ENCODE results near the gene SPATC1L.
"Not testable (repeated sequence)": the region's sequence is repeated elsewhere in the genome, so short reads cannot be mapped to it uniquely, and the experiment has no call there.

The SPATC1L gene

DNA sequence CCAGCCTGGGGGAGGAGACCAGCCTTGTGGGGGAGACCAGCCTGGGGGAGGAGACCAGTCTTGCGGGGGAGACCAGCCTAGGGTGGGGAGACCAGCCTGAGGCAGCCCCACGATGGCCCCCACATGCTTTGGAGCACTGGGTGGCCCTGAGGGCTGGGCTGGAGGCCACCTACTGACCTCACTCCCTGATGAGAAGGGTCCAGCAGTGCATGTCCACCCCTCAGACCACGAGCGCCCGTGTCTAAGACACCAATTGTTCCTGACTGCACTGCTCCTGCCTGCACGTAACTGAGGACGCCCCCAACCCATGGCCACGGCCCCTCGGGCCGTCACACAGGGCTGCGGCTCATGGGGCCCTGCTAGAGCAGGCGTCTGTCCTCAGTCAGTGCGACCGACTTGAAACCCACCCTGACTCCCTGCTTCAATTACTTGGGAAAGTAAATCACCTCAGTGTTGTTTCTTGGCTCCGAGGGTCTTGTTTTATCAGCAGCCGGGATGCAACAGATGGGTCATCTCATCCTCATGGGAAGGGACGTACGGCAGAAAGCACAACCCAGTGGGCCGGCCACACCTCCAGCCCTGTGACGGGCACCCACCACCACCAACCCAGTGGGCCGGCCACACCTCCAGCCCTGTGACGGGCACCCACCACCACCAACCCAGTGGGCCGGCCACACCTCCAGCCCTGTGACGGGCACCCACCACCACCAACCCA lies at the start of gene SPATC1L:
TSS of gene SPATC1L (minus strand) at position 550 of the 715 bp plus-strand sequence. CDS start 1,643 bp downstream, outside the sequence.
- peak; percentile 33 for DNase-seq (ENCODE audit: low spot score)

DNA sequence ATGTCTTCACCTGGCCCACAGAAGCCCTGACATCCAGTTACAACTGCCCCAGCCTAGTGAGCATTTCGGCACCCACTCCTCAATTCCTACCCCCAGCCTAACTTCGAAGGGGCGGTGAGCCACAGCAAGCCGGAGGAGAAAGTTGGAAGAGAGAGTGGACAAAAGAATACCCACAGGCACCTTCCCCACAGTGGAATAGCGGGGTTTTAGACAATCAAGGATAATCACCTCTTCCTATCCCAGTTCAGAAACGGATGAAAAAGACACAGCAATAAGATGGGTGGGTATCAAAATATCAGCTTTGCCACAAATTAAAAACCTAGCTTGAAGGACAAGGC lies 45.6 kb upstream of the SPATC1L start:
- no peak for DNase-seq (ENCODE audit: low spot score)

DNA sequence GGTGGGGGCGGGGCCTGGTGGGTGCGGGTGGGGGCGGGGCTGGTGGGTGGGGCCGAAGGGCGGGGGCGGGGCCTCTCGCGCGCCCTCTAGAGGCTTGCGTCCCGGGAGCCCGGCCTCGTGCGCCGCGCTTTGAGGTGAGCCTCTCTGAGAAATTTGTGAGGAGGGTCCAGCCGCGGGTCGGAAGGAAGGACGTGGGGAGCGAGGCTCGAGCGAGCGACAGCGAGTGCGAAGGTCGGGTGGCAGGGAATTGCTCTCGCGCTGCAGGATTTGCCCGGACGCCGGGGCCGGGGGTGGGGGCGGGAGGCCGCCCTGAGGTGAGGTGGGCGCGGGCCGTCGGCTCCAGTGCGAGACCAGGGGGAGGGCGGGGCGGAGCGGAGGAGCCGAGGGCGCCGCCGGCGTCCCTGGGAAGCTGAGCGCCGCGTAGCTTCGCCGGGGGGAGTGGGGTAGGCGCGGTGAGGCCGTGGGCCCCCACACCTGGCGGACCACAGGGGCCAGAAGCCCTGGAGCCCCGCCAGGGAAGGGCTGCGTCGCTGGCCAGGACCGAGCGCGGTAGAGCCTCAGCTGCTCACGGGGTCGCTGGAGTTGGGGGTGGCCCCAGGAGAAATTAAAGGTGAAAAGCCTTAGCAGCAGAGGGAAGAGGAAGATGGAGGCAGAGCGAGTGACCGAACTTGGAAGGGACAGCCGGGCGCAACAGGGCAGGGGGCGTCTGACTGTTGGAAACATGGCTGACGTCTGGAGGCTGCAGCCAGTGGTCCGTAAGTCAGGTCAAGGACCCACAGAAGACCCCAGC lies 45.1 kb upstream of the SPATC1L start:
- DNase-seq (ENCODE audit: low spot score) = no peak

DNA sequence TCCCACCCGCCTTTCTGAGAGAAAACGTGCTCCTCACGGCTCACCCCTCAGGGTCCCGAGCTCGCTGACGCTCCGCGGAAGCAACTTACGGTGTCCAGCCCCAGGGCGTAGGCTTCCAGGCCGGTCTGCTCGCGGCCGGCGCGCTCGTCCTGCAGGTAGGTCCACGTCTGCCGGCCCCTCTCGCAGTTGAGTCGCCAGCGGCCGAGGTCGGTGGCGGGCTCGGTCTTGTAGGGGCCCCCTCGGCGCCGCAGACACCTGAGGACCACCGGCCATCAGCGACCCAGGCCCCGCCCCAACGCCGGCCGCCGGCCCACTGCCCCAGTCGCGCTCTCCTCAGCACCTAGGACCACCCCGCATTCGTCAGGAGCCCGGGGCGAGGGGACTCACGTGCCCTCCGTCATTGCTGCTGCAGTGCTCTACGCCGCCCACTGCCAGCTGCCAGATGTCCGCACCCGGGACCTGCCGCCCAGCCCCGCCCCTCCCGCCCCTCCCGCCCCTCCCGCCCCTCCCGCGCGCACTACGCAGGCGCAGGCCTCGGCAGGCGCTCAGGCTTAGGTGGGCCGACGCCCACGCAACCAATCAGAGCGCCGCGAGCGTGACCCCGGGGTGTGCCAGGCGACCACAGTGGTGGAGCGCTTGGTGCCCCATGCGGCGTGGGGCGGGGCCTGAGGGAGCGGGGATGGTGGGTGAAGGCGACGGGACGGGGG lies 44.2 kb upstream of the SPATC1L start, which contains the start of gene LSS:
TSS of gene LSS (minus strand) at position 430 of the 707 bp plus-strand sequence. CDS start at position 401, 29 bp downstream.
- peak; percentile 98 for DNase-seq (ENCODE audit: low spot score)

DNA sequence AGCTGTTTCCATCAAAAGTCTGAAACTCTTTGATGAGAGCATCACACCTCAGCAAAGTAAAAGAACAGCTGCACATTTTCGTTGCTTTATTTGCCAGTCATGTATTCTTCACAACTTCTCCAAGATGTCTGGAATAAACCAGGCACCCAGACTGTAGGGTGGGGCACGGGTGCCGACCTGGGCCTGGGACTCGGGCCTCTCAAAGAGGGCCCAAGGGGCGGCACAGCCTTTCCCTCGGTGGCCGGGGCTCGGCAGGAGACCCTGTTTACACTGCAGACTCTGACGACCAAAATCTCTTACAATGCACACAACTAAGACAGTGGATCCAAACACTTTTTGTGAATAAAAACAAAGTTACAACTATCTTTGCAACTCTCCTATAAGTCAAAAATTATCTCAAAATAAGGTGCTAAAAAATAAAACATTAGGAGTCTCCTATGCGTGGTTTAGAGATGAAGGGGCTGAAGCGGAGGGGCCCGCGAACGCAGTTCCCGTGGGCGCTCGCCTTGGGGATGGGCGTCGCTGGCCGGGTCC lies 43.6 kb upstream of the SPATC1L start:
- DNase-seq (ENCODE audit: low spot score) = no peak

DNA sequence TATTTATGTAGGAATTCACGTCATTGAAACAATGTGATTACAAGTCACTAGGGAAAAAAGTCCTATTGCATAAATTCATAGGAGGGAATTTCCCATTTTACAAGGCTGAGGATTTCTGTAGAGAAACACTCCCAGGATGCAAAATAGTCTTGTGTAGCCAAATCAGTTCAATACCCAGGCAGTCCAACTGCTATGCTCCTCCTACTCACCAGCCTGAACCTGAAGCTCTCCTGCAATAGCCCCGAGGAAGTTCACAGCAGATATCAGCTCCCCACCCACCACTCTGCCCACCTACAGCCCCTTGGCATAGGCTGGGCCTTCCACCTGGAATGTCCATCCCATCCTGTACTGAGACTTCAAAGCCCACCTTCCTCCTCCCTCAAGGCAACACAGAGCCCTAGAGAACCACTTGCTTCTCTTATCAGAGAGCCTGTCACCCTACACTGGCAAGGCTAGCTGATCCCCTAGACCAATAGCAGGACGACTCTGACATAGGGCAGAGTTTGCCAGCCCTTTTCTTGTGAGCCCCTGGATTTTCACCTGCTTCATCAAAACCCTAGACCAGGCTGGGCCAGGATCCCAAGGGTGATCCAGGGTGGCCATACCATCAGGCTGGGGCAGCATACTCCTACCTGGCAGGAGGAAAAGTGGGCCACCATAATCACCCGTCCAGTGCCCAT lies 42.8 kb upstream of the SPATC1L start:
- DNase-seq (ENCODE audit: low spot score) = no peak

DNA sequence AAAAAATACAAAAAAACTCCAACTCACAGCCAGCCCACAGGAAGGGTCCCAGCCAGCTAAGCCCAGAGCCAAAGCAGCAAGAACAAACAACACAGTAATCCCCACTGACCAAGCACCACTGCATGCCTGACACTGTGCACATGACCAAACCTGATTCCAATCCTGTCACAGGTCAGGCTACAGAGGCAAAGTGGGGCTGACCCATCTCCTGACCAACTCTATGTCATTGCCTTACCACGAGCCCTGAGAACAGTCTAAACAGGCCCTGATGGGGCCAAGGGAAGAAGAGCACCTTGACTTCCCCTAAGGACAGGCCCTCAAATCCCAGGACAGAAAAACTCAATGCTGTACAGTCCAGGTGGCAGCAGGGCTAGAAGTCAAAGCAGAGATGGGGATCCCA lies 41.9 kb upstream of the SPATC1L start:
- DNase-seq (ENCODE audit: low spot score) = no peak

DNA sequence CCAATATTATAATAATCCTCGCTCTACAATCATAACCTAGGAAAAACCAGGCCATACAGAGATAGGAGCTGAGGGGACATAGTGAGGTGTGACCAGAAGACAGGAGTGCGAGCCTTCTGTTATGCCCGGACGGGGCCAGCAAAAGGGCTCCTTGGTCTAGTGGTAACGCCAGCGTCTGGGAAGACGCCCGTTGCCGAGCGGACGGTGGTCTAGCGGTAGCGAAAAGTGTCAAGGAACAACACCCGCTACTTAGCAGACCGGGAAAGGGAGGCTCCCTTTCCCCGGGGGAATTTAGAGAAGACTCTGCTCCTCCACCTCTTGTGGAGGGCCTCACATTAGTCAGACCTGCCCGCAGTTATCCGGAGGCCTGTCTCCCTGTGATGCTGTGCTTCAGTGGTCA lies 39.4 kb upstream of the SPATC1L start:
- DNase-seq (ENCODE audit: low spot score) = not testable (repeated sequence)

DNA sequence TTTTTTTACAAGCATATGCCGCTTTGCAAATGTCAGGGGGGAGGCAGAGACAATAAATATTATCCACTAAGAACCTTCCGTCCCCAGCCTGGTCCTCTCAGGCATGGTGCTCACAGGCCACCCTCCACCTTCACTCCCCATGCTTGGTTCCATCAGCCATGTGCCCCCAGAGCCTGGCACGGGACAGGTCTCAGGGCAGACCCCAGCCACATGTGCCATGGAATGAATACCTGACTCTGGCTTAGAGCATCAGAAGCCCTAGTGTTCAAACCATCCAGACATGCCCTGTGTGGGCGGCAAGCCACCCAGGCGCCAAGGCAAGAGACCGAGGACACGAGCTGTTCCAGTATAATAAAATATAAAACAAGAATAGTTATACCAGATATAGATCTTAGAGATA lies 39.0 kb upstream of the SPATC1L start:
- DNase-seq (ENCODE audit: low spot score) = no peak

DNA sequence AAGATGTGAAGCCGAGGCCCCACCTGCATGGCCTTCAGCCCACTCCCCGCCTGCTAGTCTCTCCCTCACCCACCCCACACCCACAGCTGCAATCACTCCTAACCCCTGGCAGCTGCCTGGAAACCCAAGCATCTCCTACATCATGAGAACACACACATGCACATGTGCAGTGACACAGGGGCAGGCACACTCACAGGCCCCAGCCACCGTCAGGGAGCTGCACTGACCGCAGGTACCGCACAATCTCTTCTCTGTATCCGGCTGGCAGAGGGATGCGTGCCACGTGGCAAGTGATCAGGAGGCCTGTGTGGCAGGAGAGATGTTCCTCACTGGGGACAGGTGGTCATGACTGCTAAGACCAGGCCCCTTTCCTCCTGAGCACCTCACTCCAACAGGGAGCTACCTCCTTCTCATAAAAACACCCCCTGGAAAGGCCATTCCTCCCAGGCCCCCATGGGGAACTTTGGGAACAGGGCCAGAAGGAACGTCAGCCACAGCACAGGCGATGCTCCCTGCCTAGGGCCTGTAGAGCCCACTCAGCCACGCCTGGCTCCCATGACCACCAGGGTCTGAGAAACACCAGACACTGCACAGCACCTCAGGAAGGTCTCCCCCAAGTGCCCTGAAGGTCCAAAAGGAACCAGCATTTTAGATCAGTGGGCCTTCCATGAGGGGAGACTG lies 38.3 kb upstream of the SPATC1L start:
- no peak for DNase-seq (ENCODE audit: low spot score)

DNA sequence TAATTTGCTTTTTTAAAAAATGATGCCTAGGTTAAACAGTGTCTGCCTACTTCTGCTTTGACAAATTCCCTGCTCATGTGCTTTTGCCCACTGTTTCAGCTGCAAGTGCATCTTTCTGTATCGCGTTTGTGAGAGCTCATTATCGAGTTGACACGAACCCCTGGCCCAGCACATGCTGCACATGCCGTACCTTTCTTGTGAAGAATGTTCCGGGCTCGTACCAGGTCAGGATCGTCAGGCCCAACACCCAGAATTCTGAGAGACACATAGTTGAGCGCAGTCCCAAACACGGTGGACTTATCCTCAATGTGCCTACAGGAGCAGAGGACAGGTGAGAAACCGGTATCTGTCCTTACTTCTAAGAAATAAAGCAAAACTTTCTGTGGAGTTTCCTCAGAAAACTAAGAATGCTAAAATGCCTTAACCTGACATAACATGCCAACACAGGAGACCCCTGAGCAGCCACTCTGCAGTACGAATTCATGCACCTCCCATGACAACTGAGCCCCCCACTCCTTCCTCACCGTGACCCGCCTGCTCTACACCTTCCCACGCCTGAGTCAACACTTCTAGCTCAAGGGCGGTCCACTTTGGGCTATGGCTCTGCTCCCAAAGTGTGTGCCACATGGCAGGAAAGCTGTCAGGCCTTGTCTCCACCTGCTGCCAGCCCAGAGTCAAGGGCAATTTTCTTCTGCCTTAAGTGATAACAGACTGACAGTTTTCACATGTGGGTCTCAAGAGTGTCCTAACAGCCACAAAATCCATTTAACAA lies 37.6 kb upstream of the SPATC1L start:
- no peak for DNase-seq (ENCODE audit: low spot score)

DNA sequence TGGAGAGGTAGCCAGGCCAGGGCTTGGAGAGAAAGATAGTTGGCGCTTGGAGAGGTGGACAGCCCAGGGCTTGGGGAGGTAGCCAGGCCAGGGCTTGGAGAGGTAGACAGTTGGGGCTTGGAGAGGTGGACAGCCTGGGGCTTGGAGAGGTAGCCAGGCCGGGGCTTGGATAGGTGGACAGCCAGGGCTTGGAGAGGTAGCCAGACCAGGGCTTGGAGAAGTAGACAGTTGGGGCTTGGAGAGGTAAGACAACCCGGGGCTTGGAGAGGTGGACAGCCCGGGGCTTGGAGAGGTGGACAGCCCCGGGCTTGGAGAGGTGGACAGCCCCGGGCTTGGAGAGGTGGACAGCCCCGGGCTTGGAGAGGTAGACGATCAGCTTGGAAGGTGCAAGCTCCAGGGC lies 36.6 kb upstream of the SPATC1L start:
- no peak for DNase-seq (ENCODE audit: low spot score)

DNA sequence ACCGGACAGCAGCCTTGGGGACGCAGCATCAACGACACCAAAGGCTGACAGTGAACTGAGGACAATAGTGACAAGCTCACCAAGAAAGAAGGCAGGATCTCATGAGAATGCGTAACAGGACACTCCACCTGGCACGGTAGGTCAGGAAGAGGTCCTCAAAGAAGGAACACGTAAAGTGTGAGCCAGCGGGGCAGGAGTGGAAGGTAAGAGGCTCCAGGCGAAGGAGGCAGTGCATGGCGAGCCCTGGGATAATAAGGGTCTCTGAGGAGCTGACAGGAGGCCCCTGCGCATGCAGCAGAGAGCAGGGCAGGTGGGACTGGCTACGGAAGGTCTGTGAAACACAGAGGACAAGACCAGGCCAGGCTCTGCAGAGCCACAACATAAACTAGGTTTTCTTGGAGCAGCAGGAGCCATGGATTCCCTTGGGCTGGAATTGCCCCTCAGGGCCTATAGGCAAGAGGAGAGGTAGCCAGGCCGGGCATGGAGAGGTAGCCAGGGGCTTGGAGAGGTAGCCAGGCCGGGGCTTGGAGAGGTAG lies 36.1 kb upstream of the SPATC1L start:
- no peak for DNase-seq (ENCODE audit: low spot score)

DNA sequence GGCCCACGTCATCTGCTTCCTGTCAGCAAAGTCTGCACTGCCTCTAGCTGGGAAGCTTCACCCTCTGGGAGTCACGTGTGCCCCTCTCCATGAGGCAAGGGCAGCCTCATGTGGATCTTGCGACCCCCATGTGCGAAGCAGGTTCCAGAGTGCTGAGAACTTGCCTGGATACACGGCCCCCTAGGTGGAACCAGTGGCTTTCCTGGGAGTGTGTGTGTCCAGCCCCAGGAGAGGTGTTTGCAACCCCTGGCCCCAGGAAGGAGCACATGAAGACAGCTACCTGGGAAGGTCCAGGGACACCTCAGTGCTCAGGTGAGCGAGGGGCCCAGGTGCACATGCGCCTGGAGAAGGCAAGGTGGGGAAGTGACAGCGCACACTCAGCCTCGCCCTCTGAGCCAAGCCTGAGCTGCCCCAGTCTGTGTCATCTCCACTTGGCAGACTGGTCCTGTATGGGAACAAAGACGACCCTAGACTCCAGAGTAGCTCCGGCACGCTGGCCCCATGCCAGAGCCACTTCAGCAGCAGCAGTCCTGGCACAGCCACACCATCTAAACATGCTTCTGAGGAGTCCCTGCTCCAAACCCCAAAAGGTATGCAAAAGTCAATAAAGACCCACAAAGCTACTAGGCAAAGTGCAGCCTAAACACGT lies 35.5 kb upstream of the SPATC1L start:
- DNase-seq (ENCODE audit: low spot score) = no peak

DNA sequence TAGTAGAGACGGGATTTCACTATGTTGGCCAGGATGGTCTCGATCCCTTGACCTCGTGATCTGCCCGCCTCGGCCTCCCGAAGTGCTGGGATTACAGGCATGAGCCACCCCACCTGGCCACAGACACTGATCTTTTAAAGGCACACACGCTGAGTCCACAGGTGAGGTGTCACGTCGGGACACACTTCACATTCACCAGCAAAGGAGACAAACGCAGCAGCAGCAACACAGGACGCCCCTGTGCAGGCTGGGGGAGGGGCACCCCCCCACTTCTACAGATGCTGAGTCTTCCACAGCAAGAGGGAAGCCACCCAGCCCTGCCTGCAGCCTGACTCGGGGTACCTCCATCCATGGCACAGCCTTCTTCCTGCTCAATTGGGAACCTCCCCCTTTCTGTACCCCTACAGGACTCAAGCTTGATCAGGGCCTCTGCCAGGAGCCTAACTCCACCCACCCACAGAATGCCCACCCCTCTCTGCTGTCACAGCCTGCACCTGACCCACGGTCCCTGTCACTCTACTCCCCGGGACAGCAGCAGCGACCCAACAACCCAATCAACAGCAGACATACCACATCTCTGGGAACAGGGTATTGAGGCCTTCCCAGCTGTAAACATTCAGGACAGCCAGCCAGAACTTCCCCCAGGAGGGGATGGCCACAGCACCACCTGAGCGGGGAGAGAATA lies 34.8 kb upstream of the SPATC1L start:
- DNase-seq (ENCODE audit: low spot score) = no peak

DNA sequence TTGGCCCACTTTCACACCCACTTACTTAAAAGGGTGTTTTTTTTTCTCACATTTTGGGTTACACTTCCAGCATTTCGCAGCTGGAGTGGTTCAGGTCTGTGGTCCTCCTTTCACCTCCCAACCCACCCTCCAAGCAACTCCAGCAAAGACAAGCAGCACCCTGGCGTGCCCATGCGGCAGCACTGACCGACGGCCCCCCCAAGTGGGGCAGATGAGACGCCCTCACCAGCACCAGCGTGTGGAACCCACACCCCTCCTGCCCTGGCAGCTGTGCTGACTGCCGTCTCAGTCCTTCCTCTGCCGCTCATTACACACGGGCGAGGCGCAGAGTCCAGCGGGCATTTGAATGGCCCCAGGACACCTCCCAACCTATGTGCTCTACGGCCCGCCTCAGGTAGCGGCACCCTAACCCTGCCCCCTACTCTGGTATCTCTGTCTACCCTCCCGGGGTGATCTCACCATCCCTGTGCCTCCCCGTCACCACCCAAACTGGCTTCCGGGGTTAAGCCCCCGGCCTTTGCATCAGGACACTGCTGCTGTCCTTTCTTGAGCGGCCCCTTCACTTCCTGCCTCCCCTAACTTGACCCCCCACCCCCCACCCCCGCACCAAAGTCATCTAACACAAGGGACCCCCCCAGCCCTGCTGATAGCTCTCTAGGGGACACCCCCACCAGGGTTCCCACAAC lies 33.4 kb upstream of the SPATC1L start:
- no peak for DNase-seq (ENCODE audit: low spot score)

DNA sequence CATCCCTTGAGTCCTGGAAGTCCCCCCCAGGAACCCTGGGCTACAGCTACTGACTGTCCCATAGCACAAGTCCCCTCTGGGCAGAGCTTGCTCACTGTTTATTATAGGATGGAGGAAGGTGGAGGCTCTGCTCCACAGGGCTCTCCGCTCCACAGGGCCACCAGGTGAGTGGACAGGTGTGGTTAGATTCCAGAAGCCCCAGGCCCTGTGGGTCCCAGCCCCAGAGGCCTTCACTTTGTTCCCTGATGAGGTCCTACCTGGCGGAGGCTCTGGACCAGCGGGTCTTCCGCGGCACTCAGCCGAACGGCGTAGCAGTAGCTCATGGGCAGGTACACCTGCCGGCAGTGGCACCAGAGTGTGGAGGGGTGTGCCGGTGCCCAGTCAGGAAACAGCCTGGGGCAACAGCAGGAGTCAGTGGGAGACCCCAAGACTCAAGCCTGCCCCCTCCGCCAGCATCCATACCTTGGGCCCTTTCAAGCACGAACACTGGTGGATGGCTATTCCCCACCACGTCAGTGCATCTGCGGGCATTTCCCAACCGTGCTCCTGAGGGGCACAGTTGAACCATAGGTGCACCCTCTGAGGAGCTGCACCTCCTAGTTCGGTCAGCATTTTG lies 32.0 kb upstream of the SPATC1L start:
- no peak for DNase-seq (ENCODE audit: low spot score)

DNA sequence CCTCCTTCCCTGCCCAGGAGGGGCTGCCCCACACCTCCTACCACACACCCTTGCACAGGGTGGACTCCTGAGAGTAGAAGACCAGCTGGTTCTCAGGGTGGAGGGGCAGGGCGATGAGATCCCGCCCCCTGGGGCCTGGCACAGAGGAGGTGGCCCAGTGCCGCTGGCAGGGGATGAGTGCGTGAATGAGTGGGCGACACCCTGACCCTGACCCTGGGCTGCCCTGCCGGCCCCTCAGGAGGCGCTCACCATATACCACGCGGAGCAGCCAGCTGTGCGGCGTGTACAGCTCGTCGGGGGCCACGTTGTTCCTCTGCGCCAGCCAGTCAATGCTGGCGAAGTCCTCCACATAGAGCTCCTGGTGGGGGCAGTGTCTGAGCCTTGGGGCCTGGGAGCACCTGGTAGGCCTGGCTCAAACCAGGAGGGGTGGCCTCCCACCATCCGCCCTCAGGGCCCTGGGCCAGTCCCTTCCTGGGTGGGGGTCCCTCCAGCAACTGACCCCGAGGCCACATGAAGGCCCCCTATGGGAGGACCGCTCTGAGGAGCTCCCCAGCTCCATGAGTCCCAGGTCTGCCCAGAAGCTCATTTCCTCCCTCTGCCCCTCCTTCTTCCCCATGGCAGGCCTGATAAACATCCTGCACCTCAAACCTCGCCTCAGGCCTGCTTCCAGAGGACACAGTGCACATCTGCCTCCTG lies 31.3 kb upstream of the SPATC1L start:
- no peak for DNase-seq (ENCODE audit: low spot score)

Measured in activated CD4-positive, alpha-beta T cell treated with anti-CD3 and anti-CD28 coated beads, Interleukin-2, Interleukin-4, amounts not matched to agents 100 ng/mL and 50 ng/mL, durations not matched to agents 16 hours and 8 hours (primary cell).